Hippocampal formation (tissue), 2 donors: Measurements from ENCODE around the gene XKR3.
"Not testable (repeated sequence)": the region's sequence is repeated elsewhere in the genome, so short reads cannot be mapped to it uniquely, and the experiment has no call there.

Experiments
- DNase-seq, 2 donors: peaks; one replicate each; lab custom pipeline; 2025; lab: John Stamatoyannopoulos, UW

XKR3 gene

DNA sequence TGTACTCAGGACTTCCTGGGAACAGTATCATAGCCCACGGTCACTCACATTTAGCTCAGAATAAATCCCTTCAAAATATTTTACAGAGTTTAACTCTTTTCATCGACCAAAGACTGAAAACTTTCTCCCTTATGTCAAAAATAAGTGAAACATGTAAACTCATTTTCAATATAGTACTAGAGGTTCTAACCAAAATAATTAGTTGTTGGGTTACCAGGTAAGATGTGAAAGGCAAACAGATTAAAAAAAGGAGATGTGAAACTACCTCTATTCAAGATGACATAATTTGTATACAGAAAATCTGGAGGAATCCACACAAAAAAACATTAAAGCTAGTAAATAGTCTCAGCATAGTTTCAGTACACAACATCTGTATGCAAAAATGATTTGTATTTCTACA is 20.3 kb downstream of the XKR3 start:
- no peak for DNase-seq

DNA sequence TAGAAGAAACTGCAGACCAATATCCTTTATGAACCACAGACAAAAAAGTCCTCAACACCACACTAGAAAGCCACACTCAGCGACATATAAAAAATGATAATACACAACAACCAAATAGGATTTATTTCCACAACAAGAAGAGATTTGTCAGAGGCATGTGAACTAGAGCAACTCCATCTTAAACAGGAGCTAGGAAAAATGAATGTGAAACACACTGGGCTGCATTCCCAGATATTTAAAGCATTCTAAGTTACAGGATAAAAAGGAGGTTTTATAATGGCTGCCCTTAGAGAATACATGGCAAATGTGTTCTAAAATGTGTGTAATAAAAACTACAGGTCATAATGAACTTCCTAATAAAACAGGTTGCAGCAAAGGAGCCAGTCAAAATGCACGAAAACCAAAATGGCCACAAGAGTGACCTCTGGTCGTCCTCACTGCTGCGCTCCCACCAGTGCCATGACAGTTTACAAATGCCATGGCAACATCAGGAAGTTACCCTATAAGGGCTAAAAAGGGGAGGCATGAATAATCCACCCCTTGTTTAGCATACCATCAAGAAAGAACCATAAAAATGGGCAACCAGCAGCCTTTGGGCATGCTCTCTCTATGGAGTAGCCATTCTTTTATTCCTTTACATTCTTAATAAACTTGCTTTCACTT is 21.8 kb downstream of the XKR3 start:
- no peak for DNase-seq

DNA sequence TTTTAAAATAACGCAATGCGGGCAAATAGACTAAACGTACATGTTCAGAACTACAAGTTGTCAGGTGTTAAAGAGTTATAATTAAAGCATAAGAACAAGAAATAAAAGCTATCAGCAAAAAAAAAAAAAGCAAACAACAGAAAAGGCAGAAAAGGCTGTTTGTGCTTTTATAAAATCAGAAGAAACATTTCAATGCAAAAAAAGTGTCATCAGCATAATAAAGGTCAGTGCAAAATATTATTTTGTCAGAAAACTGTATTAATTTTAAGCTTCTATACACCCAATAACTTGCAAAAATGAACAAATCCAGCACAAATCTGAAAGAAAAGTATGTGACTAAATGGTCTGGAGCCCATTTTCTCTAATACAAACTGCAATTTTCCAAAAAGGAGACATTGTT is 23.6 kb downstream of the XKR3 start:
- DNase-seq = no peak

DNA sequence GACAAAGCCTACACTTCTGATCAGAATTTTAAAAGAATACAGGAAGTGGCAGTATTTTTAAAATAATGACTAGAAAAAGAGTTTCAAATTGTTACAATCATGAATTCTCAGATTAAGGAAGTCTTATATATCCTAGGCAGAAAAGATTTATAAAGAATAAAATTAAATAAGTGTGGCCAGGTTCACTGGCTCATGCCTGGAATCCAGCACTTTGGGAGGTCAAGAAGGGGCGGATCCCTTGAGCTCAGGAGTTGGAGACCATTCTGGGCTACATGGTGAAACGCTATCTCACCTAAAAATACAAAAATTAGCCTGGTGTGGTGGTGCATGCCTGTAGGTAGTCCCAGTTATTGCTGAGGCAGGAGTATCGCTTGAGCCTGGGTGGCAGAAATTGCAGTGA is 24.1 kb downstream of the XKR3 start:
- no peak for DNase-seq

DNA sequence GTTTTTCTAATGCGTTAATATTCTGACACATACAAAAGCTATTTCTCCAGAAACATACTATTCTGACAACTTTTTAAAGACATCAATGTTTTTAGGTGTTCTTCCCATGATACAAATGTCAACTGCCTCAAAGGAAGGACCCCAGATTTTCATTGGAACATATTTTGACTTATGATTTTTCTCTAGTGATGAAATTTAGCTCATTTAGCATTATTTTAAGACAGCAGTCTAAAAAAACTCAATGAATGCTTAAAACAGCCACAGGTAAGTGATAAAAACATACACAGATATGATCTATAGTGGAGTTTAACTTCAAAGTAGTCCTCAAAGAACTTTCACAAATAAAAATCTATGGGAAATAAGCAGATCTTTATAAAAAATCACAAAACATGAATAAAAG is 24.9 kb downstream of the XKR3 start:
- no peak for DNase-seq

DNA sequence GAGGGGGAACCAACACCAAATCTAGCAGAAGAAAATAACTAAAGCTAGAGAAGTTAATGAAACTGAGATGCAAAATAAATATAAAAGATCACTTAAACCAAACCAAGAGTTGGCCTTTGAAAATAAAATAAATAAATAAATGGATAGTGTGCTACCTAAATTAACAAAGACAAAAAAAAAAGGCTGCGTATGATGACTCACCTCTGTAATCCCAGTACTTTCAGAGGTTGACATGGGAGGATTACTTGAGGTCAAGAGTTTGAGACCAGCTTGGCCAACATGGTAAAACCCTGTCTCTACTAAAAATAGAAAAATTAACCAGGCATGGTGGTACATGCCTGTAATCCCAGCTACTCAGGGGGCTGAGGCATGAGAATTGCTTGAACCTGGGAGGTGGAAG is 29.7 kb downstream of the XKR3 start:
- not testable (repeated sequence) for DNase-seq

DNA sequence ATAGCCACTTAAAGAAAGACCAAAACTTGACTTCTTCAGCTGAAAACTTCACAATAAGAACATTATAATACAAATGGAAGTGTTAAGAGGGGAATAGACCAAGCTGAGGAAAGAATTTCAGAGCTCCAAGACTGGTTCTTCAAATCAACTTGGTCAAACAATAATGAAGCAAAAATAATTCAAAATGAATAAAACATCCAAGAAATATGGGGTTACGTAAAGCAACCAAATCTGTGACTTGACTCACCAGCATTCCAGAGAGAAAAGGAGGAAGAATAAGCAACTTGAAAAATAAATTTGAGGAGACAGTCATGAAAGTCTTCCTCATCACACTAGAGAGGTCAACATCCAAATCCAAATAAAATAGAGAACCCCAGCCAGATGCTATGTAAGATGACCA is 31.4 kb downstream of the XKR3 start:
- DNase-seq = no peak

DNA sequence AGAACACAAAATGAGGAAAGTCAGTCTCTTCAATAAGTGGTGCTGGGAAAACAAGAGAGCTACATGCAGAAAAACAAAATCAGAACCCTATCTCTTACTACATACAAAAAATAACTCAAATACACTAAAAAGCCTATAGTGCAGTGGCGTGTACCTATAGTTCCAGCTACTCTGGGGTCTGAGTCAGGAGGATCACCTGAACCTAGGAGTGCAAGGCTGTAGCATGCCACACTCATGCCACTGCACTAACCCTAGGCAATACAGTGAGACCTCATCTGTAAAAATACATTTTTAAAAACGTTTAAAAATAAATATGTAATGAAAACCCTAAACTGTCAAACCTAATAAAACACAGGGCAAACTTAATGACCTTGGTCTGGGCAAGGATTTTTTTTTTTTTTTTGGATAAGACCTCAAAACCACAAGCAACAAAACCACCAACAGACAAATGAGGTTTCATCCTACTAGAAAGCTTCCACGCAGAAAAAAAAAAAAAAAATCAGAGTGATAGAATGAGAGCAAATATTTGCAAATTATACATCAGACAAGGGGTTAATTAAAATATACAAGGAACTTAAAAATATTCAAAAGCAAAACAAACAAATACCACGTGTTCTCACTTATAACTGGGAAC is 35.2 kb downstream of the XKR3 start:
- no peak for DNase-seq

DNA sequence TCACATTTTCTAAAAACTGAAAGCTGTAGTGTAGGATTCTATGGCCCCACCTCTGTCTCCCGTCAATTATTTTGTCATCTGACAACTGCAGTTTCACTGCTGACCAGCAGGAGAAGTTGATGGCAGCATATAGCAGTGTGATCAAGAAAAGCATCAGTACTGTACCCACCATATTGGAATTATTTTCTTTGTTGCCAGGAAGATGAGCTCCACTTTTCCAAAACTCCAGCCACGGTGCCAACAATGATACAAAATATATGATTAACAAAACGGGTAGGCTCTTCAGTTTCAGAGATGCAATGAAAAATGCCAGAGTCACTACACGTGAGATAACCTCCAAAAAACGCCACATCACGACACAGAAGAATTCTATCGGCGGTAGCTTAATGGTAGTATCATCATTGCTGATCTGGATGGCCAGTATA is 41.3 kb downstream of the XKR3 start:
- DNase-seq = no peak

DNA sequence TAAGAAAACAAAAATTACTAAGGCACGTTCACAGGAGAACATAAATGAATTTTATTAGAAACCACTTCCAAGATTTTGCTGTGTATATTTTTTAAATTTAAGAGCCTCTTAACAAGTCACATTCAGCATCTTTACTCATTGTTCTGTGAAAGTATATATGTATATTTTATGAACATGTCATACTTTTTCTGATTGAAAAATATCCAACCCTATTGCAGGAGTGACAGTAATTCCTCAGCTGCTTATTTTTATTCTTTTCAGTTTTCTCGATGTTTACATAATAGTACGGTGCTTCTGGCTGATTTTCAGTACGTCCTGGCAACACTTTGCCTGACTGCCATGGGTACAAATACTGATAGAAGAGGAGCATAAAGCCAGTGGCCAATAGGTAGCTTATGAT is 41.8 kb downstream of the XKR3 start:
- no peak for DNase-seq

DNA sequence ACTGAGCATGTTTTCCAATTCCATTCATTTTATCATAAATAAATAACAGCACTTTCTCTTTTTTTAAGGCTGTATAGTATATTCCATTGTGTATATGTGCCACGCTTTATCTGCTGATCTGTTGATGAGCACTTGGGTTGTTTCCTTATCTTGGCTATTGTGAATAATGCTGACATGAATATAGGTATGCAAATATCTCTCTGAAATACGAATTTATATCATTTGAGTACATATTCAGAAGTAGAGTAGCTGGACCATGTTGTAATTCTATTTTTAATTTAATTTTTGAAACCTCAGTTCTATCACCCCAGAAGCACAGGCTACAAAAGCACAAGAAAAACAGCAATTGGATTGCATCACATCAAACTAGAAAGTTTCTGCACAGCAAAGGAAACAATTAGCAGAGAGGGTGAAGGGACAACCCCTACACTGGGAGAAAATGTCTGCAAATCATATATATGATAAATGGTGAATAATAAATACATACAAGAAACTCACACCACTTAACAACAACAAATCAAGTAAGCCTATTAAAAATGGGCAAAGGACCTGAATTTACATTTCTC is 43.4 kb downstream of the XKR3 start:
- DNase-seq = no peak

DNA sequence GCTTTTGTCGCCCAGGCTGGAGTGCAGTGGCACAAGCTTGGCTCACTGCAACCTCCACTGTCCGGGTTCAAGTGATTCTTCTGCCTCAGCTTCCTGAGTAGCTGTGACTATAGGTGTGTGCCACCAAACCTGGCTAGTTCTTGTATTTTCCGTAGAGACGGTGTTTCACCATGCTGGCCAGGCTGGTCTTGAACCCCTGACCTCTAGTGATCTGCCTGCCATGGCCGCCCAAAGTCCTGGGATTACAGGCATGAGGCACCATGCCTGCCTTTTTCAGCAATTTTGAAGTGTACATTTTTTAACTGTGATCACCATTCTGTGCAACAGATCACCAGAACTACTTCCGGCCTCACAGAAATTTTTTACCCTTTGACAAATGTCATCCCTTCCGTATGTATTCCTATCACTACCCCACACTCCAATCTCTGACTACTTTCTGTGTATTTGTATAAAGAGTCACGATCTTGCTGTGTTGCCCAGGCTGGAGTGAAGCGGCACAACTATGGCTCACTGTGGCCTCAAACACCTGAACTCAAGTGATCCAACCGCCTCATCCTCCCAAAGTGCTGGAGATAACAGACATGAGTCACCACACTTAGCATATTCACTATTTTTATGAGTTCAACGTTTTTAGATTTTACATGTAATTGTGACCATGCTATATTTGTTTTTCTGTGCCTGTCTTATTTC is 44.0 kb downstream of the XKR3 start:
- no peak for DNase-seq

DNA sequence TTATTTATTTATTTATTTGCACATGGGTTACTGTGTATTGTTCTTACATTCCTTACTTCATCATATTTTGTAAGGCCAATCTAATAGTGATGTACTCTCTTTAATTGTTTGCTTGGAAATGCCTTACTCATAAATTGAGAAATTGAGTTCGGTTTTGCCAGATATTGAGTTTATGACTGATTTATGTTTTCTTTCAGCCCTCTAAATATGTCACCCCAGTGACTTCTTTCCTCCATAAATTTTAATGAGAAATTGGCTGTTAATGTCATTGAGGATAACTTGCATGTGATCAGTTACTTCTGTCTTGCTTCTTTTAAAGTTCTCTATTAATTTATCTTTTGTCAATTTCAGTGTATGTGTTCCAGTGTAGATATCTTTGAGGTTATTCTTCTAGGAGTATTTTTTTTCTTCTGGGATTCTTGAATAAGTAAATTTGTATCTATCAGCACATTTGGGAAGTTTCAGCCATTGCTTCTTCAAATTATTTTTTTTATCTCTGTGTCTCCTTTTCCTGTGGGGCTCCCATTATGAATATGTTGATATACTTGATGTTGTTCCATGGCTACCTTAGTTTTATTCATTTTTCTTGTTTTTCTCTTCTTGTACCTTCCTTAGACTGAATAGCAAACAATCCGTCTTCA is 47.8 kb downstream of the XKR3 start:
- DNase-seq = no peak

DNA sequence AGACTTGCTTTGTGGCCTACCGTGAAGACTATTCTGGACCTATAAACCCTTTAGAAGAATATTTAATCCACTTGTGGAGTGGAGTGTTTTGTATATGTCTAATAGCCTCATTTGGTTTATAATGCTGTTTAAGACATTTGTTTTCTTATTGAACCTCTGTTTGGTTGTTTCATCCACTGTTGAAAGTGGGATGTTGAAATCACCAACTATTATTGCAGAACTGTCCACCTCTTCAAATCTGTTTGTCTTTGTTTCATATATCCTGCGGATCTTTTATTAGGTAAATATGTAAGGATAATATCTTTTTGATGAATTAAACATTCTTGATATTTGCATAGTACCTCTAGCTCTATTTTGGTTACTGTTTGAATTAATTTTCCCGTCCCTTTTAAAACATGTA is 49.1 kb downstream of the XKR3 start:
- no peak for DNase-seq

DNA sequence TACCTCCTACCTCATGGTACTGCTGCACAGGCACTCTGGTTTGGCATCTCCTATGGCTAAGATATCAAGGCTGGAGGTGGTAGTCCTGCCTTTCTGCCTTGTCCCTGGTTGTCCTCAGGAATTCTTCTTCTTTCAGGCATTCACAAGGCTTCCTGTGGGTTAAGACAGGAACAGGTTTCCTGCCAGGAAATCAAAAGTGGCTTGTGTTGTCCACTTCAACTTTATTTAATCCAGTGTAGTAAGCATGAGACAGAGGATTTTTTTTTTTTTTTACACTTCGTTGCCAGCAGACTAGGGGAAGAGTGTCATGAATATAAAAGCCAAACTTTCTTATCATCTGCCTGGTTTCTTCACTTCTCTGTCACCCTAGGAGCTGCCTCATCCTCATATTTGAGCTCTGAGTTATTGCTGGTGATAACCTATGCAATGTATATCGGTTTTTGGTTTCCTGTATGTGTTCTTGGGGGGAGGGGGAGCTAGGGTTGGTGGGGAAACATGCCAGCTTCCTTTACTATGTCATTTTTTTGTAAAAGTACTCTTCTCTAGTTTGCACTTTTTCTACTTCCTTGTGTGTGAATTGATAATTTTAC is 50.2 kb downstream of the XKR3 start:
- no peak for DNase-seq

DNA sequence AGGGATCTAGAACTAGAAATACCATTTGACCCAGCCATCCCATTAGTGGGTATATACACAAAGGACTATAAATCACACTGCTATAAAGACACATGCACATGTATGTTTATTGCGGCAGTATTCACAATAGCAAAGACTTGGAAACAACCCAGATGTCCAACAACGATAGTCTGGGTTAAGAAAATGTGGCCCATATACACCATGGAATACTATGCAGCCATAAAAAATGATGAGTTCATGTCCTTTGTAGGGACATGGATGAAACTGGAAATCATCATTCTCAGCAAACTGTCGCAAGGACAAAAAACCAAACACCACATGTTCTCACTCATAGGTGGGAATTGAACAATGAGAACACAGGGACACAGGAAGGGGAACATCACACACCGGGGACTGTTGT is 53.6 kb downstream of the XKR3 start:
- DNase-seq = not testable (repeated sequence)

DNA sequence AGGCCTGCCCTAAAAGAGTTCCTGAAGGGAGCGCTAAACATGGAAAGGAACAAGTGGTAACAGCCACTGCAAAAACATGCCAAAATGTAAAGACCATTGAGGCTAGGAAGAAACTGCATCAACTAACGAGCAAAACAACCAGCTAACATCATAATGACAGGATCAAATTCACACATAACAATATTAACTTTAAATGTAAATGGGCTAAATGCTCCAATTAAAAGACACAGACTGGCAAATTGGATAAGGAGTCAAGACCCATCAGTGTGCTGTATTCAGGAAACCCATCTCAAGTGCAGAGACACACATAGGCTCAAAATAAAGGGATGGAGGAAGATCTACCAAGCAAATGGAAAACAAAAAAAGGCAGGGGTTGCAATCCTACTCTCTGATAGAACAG is 57.3 kb downstream of the XKR3 start:
- not testable (repeated sequence) for DNase-seq

DNA sequence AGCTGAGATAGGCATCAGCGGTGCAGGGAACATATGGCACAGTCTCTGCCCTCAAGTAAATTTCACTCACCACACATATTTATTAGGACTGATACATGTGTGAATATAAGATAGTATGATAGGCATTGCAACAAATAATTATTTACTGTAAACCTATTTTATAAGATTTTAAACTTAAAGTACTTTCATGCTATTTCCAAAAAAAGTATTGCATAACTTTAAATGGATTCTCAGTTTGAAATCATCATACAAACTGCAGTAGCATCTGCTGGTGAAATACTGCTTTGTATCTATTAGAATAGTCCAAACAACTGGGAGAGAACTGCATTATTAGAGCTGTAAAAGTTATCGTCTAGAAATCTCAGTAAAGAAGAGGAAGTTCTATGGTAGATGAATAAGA is 63.0 kb downstream of the XKR3 start:
- DNase-seq = not testable (repeated sequence)

DNA sequence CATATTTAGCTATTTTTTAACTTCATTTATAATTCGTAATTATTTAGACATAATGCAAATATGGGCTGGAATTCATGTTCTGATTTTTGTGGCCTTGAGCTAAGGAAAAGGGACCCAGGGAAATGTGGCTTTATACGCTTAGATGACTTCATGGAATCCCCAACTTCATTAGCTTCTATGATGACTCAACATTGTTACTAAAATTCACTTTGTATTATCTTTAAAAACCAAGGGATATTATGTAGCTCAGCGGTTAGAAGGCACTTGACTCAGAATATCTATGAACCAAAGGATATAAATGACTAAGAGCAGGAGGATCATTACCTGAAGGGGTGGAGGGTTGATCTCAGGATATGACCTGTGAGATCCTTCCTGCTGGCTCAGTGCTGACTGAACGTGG is 64.8 kb downstream of the XKR3 start:
- not testable (repeated sequence) for DNase-seq

DNA sequence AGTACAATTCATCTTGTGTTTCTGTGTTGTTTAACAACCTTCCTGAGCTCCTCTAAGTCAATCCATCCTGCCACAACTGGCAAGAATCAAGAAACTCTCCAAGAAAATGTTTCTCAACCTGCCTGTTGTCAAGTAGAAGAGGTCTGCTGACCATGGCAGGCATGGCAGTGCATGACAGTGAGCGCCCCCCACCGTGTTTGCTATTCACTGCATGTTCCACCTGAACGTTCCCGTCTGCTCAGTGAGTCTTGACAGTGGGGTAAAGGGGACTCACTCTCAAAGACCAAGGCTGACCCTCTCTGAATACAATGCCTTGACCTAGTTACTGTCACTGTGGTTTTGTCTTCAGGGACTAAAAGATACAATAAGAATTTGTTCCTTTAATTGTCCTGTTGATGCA is 75.9 kb downstream of the XKR3 start:
- DNase-seq = not testable (repeated sequence)

DNA sequence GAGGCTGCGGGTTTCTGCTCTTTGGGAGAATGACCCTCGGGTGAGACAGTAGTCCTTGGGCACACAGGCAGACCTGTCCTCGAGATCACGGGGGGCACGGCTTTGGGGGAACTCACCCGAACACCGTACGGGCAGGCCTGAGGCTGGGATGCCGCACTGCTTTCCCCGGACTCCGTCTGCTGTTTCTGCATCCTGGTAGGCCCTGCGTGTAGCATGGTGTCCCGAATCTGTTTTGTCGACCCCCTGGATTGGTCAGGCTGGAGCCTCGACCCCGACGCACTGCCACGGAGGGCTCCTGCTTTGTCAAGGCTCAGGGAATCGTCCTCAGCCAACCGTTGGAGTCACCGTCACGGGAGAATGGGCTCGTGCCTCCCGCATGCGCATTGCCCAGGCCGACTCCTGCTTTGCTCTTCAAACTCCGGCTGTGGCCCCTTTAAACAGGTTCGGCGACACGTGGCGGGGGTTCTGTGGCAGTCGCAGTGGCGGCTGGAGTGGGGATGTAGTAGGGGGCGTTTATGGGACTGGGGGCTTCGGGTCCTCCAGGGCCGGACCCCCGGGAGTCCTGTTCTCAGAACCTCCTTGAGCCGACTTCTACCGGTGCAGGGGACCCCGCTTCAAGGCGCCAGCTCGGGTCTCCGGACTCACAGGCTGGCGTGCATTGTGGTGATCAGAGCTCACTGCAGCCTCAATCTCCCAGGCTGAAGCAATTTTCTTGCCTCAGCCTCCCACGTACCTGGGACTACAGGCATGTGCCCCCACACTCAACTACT is 76.9 kb downstream of the XKR3 start:
- not testable (repeated sequence) for DNase-seq
